ENCODE data around the gene TFF2.

Gene TFF2

DNA sequence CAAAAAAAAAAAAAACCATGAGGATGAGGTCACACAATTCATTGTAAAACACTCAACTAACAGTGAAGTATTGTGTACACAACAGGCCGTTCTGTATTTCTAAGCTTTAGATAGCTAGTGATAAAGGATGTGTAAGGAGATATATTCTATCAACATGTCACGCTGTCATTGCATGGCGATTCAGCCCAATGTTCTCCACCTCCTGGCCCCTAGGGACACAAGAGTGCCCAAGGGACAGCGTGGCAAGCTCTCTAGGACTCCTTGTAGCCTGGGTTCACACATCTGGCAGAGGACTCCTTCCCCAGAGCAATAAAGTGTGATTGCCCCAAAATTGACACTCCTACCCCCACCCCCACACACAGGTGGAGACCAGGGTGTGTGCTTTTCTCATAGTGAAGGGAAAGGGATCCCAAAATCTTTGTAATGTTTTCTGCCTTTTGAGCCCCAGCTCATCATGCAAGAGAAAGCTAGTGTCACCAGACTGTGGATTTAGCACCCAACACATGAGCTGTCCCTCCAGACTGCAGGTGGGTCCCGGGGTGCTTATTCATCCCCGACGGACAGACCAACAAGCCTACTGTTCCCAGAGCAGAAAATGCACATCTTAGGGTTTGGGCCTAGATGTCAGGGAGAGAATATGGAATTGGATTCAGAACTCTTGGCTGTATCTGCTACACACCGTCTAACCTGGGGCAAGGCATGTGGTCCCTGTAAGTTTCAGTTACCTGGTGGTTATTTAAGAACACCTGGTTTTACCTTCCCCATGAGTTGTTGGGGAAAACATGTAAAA lies 33.6 kb upstream of the TFF2 start:
- DNase-seq (ENCODE audit: low spot score), result no peak

DNA sequence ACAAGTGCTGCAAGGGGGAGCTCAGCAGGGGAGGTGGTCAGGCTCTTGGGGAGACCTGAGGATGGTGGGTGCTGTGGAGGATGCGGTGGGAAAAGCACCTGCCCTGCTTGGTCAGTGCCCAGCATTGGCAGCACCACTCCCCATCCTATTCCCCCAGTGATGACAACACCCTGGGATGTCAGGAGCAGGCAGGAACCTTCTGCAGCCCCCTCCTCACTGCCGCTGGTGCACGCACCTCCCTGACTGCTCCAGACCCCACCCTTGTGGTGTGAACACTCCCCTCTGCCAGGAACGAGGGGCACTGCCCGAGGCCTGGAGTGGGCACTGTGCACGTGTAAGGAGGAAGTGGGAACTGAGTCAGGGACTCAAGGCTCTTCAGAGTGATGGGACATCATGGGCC lies 32.5 kb upstream of the TFF2 start:
- DNase-seq (ENCODE audit: low spot score), result no peak

- DNase-seq (ENCODE audit: low spot score), result no peak
Measured at GRCh38 chr21:42382915-42383314, 32.1 kb upstream of the TFF2 start.

GRCh38 chr21:42381347-42381984 lies 30.7 kb upstream of the TFF2 start:
- DNase-seq (ENCODE audit: low spot score), result no peak

DNA sequence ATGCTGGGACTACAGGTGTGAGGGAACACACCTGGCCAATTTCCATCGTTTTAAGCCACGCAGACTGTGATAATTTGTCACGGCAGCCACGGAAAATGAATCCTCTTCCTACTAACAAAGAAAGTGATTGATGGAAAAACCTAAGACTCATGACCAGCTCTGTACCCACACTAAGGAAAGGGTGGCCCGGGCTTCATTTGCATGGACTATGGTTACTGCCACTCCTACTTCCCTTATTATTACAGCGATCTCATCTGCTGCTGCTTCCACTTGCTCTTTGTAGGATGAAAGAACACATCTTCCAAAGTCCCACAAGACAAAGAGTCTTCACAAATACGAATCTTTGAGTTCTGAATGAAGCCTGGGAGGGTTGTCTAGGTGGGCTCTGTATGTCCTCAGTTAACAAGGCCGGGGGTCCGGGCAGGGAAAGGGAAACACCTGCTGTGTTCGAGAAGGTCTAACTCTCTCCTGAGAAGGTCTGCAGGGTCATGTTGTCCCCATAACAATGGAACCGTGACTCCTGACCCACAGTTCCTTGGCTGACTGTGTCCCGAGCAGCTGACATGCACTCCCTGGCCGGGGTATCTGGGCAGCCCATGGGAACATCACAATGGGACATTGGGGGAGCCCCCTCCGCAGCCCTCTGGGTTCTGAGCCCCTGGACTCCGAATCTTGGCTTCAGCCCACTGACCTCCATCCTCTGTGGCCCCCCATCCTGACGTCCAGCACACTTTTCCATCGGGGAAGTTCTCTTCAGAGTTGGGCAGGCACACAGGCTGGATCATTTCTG lies 28.8 kb upstream of the TFF2 start:
- no peak for DNase-seq (ENCODE audit: low spot score)

- DNase-seq (ENCODE audit: low spot score), result no peak
Measured at GRCh38 chr21:42378418-42378817, 27.6 kb upstream of the TFF2 start.

- DNase-seq (ENCODE audit: low spot score), result no peak
Measured at GRCh38 chr21:42377951-42378340, 27.2 kb upstream of the TFF2 start.

GRCh38 chr21:42377211-42377950 lies 26.6 kb upstream of the TFF2 start:
- no peak for DNase-seq (ENCODE audit: low spot score)

- no peak for DNase-seq (ENCODE audit: low spot score)
Measured at GRCh38 chr21:42376338-42376982, 25.7 kb upstream of the TFF2 start.

- DNase-seq (ENCODE audit: low spot score), result no peak
Measured at GRCh38 chr21:42375966-42376337, 25.2 kb upstream of the TFF2 start.

DNA sequence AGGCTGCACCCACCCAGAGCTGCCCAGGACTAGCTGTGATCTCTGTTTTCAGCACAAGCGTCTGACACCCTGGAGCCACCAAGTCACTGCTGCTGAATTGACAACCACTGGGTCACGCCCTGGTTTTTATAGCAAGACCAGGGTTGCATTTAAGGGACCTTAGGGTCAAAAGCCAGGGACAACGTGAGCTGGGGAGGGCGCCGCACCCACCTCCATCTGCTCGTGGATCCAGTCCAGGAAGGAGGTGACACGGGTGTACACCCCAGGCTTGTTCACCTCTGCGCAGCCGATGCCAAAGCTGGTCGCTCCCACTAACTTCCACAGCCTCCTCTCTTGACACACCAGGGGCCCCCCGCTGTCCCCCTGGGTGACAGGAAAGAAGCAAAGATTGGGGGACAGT lies 24.7 kb upstream of the TFF2 start:
- DNase-seq (ENCODE audit: low spot score), result no peak

DNA sequence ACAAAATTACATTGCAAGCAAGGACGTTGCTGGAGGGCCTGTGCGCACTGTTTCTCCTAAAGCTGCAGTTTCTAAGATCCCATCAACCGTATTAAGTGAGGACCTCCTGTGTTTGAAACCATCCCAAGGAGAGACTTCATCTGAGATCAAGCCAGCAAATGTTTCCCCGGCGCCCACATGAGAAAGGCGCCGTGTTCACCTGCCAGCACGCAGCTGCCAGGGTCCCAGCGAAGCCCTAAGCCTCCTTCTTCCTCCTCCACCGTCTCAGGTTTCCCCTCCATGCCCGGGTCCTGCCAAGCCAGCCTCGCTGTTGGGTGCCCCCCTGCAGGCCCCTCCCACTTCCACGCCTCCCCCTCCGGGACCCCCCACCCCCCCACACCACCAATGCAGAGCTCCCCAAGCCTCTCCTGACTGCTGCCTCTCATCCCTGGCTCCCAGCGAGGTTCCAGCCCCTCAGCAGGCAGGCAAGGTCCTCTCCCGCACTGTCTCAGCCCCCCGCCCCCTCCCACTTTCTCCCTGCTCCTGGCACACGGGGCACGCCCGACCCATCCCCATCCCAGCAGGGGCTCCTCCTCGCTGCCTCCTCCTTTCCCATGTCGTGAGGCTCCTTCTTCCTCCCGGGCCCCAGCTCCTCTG lies 24.2 kb upstream of the TFF2 start:
- no peak for DNase-seq (ENCODE audit: low spot score)

- DNase-seq (ENCODE audit: low spot score), result no peak
Measured at GRCh38 chr21:42374457-42374856, 23.7 kb upstream of the TFF2 start.

DNA sequence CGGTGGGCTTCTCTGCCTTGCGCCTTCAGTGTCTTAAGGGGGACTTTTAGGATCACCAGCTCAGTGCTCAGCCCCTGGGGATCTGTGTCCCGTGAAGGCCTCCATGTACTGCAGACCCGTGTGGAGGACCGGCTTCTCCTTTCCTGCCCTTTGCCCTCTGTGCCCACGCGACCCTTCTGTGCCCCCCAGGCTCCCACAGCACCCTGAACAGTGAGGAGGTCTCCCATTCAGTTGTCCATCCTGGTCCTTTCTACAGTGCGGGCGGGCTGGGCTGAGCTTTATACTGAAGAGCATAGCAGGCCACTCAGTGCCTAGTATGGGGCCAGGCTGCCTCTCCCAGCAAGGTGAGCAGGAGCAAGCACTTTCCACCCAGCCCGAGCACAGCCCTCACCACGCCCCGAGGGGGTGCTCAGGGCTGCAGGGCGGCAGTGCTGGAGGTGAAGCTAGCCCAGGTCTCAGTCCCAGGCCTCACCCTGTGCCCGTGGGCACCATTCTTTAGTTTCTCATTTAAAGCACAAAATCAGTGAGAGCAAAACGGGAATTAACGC lies 23.2 kb upstream of the TFF2 start:
- no peak for DNase-seq (ENCODE audit: low spot score)

GRCh38 chr21:42373196-42373907 lies 22.6 kb upstream of the TFF2 start:
- no peak for DNase-seq (ENCODE audit: low spot score)

- DNase-seq (ENCODE audit: low spot score), result no peak
Measured at GRCh38 chr21:42370894-42371654, 20.3 kb upstream of the TFF2 start.

DNA sequence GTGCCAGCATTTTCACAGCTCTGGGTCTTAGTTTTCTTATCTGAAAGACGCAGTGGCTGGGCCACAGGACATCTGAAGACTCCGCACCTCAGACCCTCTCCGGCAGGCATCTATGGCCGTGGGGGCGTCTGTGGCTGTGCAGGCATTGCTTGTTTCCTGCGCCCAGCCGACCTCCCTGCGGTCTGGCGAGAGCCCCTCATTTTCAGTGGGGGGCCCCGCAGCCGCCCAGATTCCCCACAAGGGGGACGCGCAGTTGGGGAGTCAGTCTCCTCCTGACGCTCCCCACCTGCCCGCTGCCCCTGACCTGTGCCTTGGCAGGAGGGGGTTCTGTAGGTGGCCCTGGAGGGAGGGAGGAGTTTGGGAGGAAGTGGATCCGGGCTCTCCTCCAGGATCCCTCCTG lies 19.0 kb upstream of the TFF2 start:
- no peak for DNase-seq (ENCODE audit: low spot score)

DNA sequence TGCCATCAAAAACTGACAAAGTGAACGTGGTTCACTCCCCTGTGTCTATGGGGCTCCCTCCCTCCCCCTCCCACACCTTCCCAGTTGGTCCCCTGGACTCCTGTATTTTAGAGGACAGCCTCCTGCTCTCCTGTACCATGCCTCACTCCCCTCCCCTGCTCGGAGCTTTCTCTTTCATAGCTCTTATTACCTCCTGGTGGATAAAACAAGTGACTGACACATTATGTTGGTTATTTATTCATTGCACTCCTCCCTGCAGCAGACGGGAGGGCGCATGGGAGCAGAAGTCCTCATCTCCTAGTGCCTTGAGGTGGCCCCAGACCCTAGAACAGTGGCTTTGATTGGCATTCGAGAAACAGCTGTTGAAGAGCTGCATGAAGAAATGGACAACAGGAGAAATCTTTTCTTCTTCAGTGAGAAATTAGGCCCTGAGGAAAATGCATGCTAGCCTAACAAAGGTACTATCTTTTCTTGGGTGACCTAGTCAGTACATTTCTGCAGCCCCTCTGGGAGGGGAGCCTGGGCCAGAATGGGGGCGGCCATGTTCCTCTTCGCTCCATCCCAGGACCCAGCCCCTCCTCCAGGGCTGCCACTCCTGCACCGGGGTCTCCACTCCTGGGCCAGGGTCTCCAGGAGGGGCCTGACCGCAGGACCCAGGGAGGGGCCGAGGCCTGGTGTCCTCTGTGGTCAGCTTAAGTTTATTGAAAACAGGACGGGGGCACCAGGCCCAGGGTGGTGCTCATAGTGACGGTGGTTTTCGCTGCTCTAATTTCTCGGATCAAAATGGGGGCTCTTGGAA lies 16.8 kb upstream of the TFF2 start:
- no peak for DNase-seq (ENCODE audit: low spot score)
